GM13977 (cell line): Measurements from ENCODE around the gene NQO2.
"Not testable (repeated sequence)": the region's sequence is repeated elsewhere in the genome, so short reads cannot be mapped to it uniquely, and the experiment has no call there.

ENCODE experiments used
- DNase-seq: peaks from one replicate; pipeline ENCODE4 v3.0.0; 2012; ENCODE audit warnings: low spot score
- in situ Hi-C: fragments of 300-500 bp; cut with MboI; formaldehyde crosslinking; loops from one replicate; pipeline ENCODE4 v1.12.0; 2022; ENCODE audit warnings: low sequenced_read_pairs, low pct_unique_long_range_greater_than_20kb, mixed read lengths, inconsistent platforms; ENCODE audit not compliant: unreplicated experiment
- TF ChIP-seq, protein P1 (sequence below): IDR thresholded peaks from 2 replicates; pipeline ENCODE4 v1.5.1; 2012; ENCODE audit warnings: mild to moderate bottlenecking, control low read depth; ENCODE audit not compliant: insufficient read depth; ENCODE audit errors: extremely low read depth, missing control alignments

The NQO2 gene

DNA sequence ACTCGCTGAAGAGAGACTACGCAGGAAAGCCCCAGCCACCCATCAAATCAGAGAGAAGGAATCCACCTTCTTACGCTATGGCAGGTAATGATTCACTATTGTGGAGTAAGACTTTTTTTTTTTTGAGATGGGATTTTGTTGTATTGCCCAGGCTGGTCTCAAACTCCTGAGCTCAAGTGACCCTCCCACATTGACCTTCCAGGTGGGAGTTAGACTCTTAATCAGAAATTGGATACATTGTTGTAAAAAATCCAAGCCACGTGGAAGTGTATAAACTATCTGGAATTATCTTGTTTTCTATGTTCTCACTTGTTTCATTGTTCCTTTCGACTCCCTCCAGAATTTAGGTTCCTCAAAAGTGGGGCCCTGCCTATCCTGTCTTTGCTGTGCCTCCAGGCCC is 6.8 kb downstream of the NQO2 start:
- in situ Hi-C loops = no loop called here
- DNase-seq = no peak
- TF ChIP-seq, protein P1, sequence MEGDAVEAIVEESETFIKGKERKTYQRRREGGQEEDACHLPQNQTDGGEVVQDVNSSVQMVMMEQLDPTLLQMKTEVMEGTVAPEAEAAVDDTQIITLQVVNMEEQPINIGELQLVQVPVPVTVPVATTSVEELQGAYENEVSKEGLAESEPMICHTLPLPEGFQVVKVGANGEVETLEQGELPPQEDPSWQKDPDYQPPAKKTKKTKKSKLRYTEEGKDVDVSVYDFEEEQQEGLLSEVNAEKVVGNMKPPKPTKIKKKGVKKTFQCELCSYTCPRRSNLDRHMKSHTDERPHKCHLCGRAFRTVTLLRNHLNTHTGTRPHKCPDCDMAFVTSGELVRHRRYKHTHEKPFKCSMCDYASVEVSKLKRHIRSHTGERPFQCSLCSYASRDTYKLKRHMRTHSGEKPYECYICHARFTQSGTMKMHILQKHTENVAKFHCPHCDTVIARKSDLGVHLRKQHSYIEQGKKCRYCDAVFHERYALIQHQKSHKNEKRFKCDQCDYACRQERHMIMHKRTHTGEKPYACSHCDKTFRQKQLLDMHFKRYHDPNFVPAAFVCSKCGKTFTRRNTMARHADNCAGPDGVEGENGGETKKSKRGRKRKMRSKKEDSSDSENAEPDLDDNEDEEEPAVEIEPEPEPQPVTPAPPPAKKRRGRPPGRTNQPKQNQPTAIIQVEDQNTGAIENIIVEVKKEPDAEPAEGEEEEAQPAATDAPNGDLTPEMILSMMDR = no peak

DNA sequence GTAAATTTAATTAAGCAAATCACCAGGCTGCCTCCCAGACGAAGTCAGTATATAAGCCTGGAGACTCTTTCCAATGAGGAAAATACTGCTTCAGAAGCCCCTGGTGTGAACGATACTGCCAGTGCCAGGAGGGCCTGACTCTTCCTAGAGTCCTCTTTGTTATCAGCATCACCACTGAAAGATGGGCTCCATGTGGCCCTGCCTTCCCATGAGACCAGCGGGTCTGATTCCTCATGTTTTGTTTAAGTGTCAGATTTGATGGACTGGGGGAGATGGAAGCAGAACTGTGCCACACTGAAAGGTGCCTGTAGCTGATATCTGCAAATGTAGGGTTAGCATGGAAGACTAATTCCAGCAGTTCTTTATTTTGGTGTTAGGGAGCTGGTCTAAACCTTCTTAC is 7.9 kb downstream of the NQO2 start:
- in situ Hi-C loops = no loop called here
- DNase-seq = no peak
- TF ChIP-seq, protein P1 = no peak

DNA sequence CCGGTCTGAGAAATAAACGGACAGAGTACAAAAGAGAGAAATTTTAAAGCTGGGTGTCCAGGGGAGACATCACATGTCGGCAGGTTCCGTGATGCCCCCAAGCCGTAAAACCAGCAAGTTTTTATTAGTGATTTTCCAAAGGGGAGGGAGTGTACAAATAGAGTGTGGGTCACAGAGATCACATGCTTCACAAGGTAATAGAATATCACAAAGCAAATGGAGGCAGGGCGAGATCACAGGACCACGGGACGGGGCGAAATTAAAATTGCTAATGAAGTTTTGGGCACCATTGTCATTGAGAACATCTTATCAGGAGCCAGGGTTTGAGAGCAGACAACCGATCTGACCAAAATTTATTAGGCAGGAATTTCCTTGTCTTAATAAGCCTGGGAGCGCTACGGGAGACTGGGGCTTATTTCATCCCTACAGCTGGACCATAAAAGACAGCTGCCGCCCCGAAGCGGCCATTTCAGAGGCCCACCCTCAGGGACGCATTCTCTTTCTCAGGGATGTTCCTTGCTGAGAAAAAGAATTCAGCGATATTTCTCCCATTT is 9.1 kb downstream of the NQO2 start:
- in situ Hi-C loops, DNase-seq: not testable (repeated sequence)

DNA sequence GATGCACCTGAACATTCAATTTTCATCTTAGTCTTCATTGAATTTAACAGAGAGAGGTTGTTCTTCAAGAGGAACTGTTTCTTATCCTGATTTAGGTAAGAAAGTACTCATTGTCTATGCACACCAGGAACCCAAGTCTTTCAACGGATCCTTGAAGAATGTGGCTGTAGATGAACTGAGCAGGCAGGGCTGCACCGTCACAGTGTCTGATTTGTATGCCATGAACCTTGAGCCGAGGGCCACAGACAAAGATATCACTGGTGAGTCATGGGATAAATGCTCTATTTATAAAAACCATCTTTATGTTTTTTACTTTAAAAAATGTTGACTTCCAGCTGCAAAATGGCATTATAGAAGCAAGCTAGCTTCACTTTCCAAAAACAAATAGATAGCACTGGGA is 10.2 kb downstream of the NQO2 start:
- TF ChIP-seq, protein P1 = no peak
- no peak for DNase-seq
- in situ Hi-C loops = no loop called here

DNA sequence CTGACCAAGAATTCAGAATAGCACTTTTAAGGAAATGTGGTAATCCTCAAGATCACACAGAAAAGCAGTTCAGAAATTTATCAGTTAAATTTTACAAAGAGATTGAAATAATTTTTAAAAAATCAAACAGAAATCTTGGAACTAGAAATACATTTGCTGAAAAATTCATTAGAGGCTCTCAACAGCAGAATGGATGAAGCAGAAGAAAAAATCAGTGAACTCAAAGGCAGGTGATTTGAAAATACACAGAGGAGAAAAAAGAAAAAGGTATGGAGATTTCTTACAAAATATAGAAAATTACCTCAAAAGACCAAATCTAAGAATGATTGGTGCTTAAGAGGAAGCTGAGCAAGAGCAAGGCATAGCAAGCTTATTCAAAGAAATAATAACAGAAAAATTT is 11.5 kb downstream of the NQO2 start:
- DNase-seq = no peak
- in situ Hi-C loops = no loop called here
- TF ChIP-seq, protein P1 = no peak

DNA sequence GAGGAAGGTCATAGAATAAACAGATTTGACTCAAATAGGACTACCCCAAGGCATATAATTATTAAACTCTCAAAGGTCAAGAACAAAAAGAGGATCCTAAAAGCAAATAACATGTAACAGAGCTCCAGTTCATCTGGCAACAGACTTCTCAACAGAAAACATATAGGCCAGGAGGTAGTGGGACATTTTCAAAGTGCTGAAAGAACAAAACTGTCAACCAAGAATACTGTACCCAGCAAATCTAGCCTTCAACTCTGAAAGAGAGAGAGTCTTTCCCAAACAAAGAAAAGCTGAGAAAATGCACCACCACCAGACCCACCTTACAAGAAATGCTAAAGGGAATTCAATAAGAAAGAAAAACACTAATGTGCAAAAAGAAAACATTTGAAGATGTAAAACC is 11.9 kb downstream of the NQO2 start:
- DNase-seq = no peak
- in situ Hi-C loops = no loop called here
- TF ChIP-seq, protein P1 = no peak

DNA sequence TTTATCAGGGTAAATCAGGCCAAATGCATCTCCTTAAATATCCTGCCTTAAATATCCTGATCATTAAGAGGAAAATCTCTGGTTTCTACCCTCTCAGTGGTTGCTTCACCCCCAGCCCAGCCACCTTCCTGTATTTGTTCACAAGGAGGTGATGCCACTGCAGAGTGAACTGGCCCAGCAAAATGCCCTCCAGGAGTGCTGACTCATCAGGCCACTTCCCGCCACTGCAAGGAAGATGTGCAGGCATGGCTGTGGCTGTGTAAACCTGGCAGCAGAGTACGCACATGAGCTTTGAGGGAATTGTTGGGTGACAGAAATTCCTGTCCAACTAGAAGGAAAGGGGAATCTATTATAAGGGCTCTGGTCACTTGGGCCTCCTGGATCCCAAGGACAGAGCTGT is 13.8 kb downstream of the NQO2 start:
- in situ Hi-C loops = no loop called here

More for the DNA sequence above, 13.8 kb downstream of the NQO2 start:
- TF ChIP-seq, protein P1 = no peak
- no peak for DNase-seq
